ENCODE data around the gene VAV3. TPM values are rescaled to one million over a fixed set of nuclear protein-coding genes. Genes with fewer than 3 reads are reported as not detected.

Gene VAV3
- total RNA-seq, 1 donor from 2014 or later, result 4.8 TPM

- DNase-seq (ENCODE audit: low read depth), result no peak
- no peak for TF ChIP-seq CTCF (IDR thresholded peaks at IDR 0.05; ENCODE audit: insufficient read depth, low read length, poor library complexity, severe bottlenecking)
- Histone ChIP-seq H3K4me3 (ENCODE audit: low read depth, low read length) (no peak overlapping the region), H3K27me3 (ENCODE audit: control insufficient read depth, insufficient read depth, low read length) (no peaks in the 10 kb centered on the region), H3K36me3 (ENCODE audit: control insufficient read depth, insufficient read depth, low read length) (no peaks in the 10 kb centered on the region)
Observed at GRCh38 chr1:107824946-107825345, 140.0 kb downstream of the VAV3 start.

DNA sequence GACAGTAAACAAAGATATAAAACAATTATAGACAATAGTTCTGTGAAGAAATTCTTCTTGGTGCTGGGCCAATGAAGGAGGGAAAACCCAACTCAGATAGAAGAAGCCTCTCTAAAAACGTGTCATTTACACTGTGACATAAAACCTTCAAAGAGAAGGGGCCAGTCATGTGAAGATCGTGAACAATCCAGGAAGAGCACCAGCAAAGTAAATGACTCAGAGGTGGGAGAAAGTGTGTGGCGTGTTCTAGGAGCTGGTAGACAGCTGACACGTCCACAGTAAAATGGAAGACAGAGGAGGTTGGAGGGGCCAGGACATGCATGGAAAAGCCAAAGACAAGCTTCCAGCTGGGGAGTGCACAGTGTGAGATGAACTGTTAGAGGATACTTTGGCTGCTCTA, 143.6 kb downstream of the VAV3 start:
- no peaks in the 10 kb centered on the region for H3K27me3 ChIP-seq (ENCODE audit: control insufficient read depth, insufficient read depth, low read length)
- no peak for DNase-seq (ENCODE audit: low read depth)
- H3K4me3 ChIP-seq (ENCODE audit: low read depth, low read length), result no peak overlapping the region
- no peak for TF ChIP-seq CTCF (IDR thresholded peaks at IDR 0.05; ENCODE audit: insufficient read depth, low read length, poor library complexity, severe bottlenecking)
- H3K36me3 ChIP-seq (ENCODE audit: control insufficient read depth, insufficient read depth, low read length), result no peaks in the 10 kb centered on the region

GRCh38 chr1:107820801-107821200, 144.2 kb downstream of the VAV3 start:
- Histone ChIP-seq H3K4me3 (ENCODE audit: low read depth, low read length) (no peak overlapping the region), H3K27me3 (ENCODE audit: control insufficient read depth, insufficient read depth, low read length) (no peaks in the 10 kb centered on the region), H3K36me3 (ENCODE audit: control insufficient read depth, insufficient read depth, low read length) (no peaks in the 10 kb centered on the region)
- no peak for TF ChIP-seq CTCF (IDR thresholded peaks at IDR 0.05; ENCODE audit: insufficient read depth, low read length, poor library complexity, severe bottlenecking)
- DNase-seq (ENCODE audit: low read depth), result peak; percentile 31

- no peak for DNase-seq (ENCODE audit: low read depth)
- TF ChIP-seq CTCF (IDR thresholded peaks at IDR 0.05; ENCODE audit: insufficient read depth, low read length, poor library complexity, severe bottlenecking), result no peak
- H3K4me3 ChIP-seq (ENCODE audit: low read depth, low read length), result no peak overlapping the region
- H3K27me3 ChIP-seq (ENCODE audit: control insufficient read depth, insufficient read depth, low read length), result no peaks in the 10 kb centered on the region
- H3K36me3 ChIP-seq (ENCODE audit: control insufficient read depth, insufficient read depth, low read length), result no peaks in the 10 kb centered on the region
Observed at GRCh38 chr1:107817935-107818334, 147.0 kb downstream of the VAV3 start.

- no peak overlapping the region for H3K4me3 ChIP-seq (ENCODE audit: low read depth, low read length)
- no peak for DNase-seq (ENCODE audit: low read depth)
- no peaks in the 10 kb centered on the region for H3K36me3 ChIP-seq (ENCODE audit: control insufficient read depth, insufficient read depth, low read length)
- no peaks in the 10 kb centered on the region for H3K27me3 ChIP-seq (ENCODE audit: control insufficient read depth, insufficient read depth, low read length)
- no peak for TF ChIP-seq CTCF (IDR thresholded peaks at IDR 0.05; ENCODE audit: insufficient read depth, low read length, poor library complexity, severe bottlenecking)
Observed at GRCh38 chr1:107817206-107817605, 147.8 kb downstream of the VAV3 start.

DNA sequence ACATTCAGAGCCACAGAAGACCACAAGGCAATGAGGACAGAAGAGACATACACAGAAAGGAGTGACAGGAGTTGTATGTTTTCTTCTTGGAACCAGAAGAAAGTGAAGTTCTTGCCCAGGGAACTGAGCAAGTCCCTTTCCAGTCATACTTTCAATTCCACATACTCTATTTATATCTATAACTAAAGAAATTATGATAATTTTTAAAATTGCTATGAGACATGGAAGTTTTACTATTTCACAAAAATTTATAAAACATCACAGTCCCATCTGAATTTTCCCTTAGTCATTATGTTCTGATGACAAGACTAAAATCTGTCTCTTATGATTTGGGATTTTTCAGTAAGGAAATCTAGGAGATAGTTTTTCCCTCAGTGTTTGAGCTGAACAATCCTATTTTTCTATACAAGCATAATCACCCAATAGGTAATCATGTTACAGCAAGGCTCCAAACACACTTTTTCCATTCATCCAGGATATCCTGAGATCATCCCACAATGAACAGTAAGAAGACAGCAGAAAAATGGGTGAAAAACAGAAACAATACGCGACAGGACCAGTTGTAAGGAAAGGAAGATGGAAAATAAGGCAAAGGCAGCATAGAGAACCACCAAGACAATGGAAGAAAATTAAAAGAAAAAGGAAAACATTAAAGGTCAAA, 154.6 kb downstream of the VAV3 start:
- no peak for TF ChIP-seq CTCF (IDR thresholded peaks at IDR 0.05; ENCODE audit: insufficient read depth, low read length, poor library complexity, severe bottlenecking)
- no peak for DNase-seq (ENCODE audit: low read depth)
- H3K4me3 ChIP-seq (ENCODE audit: low read depth, low read length), result no peak overlapping the region
- H3K27me3 ChIP-seq (ENCODE audit: control insufficient read depth, insufficient read depth, low read length), result no peaks in the 10 kb centered on the region
- no peaks in the 10 kb centered on the region for H3K36me3 ChIP-seq (ENCODE audit: control insufficient read depth, insufficient read depth, low read length)

All from kidney epithelial cell (primary cell).